Subcutaneous adipose tissue (tissue), 4 donors: ENCODE data around the gene ATIC. TPM values are rescaled to one million over a fixed set of nuclear protein-coding genes. Genes with fewer than 3 reads are reported as not detected.

ENCODE experiments used
- CTCF ChIP-seq: fragments of 450-650 bp; IDR thresholded peaks from one replicate; pipeline ENCODE4 v1.5.1; 2016; ENCODE audit warnings: low read depth, mild to moderate bottlenecking, control low read depth, antibody characterized with exemption, moderate library complexity
- total RNA-seq, 4 donors: library from RNA; depleted of rRNA; stranded (reverse); fragments of >200 nt; gene quantifications; one replicate each; pipeline ENCODE4 v1.1.0, GENCODE V29; 2016

The ATIC gene
- total RNA-seq, 4 donors from 2014 or later, result 33.5 to 71.9 (median 55.2) TPM

GRCh38 chr2:215288112-215288815 is 23.6 kb upstream of the ATIC start:
- TF ChIP-seq CTCF, result no peak

- no peak for TF ChIP-seq CTCF
Observed at GRCh38 chr2:215290980-215291599, 20.8 kb upstream of the ATIC start.

GRCh38 chr2:215293879-215294278 is 18.0 kb upstream of the ATIC start:
- no peak for TF ChIP-seq CTCF

- no peak for TF ChIP-seq CTCF
Observed at GRCh38 chr2:215299337-215299859, 12.5 kb upstream of the ATIC start.

- no peak for TF ChIP-seq CTCF
Observed at GRCh38 chr2:215301994-215302393, 9.9 kb upstream of the ATIC start.

GRCh38 chr2:215313255-215313613 is 1.4 kb downstream of the ATIC start:
- TF ChIP-seq CTCF, result no peak

- no peak for TF ChIP-seq CTCF
Observed at GRCh38 chr2:215314896-215315295, 3.0 kb downstream of the ATIC start.
